Stimulated activated CD8-positive, alpha-beta memory T cell treated with anti-CD3 and anti-CD28 coated beads, Interleukin-15, amount 100 ng/mL, for 24 hours (primary cell): ENCODE measurements around the gene CNTD1.
"Not testable (repeated sequence)": the region's sequence is repeated elsewhere in the genome, so short reads cannot be mapped to it uniquely, and the experiment has no call there.

Source experiments
- DNase-seq: peaks from one replicate; pipeline ENCODE4 v3.0.0-alpha.2; 2020; ENCODE audit warnings: low read depth

Gene CNTD1

DNA sequence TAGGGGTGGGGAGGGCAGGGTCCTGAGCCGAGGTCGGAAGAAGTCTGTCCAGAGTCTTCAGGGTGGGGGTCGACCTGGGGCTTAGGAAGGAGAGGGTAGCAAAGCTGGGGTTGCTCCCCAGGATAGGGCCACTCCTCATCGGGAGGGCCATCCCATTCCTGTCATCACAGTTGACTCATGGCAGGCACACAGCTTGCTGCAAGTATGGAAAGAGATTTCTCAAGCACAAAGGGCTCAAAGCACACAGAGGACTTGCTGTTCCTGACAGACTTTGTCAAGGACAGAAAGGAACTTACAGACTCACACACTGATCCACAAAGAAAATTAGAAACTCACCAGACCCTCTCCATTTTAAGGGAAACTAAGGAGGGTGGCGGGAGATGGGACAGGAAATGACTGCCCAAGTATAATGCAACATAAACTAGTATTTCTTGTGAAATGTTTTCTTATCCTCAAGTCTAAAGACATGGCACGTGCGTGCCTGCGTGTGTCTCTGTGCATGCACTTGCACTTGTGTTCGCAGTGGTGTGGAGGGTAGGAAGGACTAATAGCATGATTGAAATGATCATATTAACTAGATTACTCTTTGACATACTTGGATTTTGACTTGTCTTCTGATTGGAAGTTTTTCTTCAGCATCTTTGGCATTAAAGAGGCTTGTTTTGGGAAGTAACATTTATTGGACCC lies 48.1 kb downstream of the CNTD1 start:
- DNase-seq = no peak

DNA sequence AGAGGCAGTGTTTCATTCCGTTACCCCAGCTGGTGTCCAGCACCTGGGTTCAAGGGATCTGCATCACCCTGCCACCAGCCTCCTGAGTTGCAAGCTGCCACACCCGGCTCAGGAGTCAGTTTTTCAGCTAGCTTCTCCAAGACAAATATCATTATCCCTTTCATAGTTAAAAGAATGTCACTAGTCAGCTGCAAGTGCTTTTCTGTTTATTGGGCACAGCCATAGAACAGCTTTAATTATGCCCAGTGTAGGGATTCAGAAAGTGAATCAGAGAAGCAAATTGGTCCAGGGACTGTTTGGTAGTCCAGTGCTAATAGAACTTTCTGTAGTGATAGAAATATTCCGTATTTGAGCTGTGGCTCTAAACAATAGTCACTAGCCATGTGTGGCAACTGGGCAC lies 49.4 kb downstream of the CNTD1 start:
- no peak for DNase-seq

DNA sequence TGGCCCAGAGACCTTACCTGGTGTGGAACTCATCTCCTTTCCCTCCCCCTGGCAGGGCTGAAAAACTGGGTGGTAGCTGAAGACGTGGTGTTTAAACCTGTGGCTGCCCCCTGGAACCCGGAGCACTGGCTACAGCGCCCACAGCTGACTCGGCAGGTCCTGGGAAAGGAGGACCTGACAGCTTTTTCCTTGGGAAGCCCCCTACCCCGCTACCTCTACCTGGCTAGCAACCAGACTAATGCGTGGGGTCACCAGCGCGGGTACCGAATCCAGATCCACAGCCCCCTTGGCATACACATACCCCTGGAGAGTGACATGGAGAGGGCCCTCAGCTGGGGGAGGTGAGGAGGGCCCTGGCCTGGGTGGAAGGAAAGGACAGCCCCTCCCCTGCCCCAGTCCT lies 50.4 kb downstream of the CNTD1 start:
- no peak for DNase-seq

DNA sequence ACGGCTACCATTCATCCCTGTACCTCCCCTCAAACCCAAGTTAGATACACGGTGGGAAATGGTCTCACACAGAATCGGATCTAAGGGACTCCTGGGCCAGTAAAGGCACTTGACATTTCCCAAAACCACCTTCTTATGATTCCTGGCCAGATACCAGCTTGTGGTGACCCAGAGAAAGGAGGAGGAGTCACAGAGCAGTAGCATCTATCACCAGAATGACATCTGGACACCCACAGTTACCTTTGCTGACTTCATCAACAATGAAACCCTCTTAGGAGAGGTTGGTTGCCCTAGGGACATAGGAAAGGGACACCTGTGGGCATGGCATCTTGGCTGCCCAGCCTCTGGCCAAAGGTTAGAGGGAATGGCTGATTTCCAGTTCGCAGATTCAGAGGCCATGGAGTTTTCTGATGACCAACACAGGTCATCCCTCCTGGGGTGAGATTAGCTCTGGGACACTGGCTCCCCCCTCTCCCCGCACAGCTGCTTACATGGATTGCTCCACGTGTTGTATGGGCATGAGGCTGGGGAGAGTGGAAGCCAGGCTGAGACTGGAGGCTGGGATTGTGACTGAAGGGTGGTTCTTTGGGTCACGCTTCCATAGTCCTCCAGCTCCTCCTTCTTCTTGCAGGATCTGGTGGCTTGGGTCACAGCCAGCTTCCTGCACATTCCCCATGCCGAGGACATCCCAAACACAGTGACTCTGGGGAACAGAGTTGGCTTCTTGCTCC lies 51.0 kb downstream of the CNTD1 start:
- DNase-seq = no peak

DNA sequence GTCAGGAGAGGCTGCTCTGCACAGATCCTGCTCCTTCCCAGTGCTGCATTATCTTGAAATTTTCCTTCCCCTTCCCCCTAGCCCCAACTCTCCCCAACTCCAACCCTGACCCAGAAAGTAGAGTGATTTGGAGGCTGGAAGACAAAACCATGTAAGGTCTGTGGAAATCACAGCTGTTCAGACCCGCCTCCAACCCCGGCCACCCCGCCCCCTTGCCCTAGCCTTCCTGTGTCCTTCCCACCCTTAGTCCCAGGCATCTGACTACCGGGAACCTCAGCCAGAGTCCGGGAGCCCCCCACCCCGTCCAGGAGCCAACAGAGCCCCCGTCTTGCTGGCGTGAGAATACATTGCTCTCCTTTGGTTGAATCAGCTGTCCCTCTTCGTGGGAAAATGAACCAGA lies 52.3 kb downstream of the CNTD1 start, which contains the start of gene AOC3:
TSS of gene AOC3 (plus strand) at position 246 of the 400 bp plus-strand sequence. CDS start at position 391, 145 bp downstream.
- DNase-seq = no peak

DNA sequence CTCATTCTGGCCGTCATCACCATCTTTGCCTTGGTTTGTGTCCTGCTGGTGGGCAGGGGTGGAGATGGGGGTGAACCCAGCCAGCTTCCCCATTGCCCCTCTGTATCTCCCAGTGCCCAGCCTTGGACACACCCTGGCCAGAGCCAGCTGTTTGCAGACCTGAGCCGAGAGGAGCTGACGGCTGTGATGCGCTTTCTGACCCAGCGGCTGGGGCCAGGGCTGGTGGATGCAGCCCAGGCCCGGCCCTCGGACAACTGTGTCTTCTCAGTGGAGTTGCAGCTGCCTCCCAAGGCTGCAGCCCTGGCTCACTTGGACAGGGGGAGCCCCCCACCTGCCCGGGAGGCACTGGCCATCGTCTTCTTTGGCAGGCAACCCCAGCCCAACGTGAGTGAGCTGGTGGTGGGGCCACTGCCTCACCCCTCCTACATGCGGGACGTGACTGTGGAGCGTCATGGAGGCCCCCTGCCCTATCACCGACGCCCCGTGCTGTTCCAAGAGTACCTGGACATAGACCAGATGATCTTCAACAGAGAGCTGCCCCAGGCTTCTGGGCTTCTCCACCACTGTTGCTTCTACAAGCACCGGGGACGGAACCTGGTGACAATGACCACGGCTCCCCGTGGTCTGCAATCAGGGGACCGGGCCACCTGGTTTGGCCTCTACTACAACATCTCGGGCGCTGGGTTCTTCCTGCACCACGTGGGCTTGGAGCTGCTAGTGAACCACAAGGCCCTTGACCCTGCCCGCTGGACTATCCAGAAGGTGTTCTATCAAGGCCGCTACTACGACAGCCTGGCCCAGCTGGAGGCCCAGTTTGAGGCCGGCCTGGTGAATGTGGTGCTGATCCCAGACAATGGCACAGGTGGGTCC lies 52.9 kb downstream of the CNTD1 start:
- not testable (repeated sequence) for DNase-seq

DNA sequence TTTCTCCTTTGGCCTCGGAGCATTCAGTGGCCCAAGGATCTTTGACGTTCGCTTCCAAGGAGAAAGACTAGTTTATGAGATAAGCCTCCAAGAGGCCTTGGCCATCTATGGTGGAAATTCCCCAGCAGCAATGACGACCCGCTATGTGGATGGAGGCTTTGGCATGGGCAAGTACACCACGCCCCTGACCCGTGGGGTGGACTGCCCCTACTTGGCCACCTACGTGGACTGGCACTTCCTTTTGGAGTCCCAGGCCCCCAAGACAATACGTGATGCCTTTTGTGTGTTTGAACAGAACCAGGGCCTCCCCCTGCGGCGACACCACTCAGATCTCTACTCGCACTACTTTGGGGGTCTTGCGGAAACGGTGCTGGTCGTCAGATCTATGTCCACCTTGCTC lies 53.7 kb downstream of the CNTD1 start:
- DNase-seq = no peak

DNA sequence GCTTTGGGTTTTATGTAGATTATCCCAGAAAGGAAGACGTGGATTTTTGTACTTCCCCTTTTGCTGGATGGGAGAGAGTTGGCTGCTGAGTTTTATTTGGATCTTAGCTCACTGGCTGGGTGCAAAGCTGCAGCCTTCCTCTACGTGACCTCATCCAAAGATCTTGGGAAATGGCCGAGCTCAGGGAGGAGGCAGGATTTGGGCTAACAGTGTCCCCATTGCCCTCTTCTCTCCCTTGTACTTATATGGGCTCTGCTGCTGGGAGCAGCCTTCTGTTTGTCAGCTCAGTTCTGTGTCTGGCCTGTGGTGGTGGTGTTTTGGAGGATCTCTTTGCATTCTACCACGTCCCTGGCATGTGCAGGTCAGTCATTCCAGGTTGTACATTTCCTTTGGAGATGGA lies 54.3 kb downstream of the CNTD1 start:
- no peak for DNase-seq

DNA sequence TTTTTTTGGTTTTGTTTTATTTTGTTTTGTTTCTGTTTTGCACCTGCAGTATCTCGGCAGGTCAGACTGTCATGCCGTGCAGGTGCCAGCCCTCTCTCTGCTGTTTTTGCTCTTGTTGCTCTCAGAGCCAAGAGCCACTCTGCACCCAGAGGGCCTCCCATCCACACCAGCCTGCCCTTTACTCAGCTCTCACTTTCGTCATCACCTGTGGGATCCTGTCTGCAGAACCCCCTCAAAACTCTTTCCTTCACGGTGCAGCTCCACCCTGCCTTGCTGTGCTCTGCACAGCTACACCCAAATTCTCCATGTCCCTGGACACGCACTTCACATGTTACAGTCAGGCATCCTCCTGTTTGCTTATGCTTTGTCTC lies 54.9 kb downstream of the CNTD1 start:
- DNase-seq = no peak

DNA sequence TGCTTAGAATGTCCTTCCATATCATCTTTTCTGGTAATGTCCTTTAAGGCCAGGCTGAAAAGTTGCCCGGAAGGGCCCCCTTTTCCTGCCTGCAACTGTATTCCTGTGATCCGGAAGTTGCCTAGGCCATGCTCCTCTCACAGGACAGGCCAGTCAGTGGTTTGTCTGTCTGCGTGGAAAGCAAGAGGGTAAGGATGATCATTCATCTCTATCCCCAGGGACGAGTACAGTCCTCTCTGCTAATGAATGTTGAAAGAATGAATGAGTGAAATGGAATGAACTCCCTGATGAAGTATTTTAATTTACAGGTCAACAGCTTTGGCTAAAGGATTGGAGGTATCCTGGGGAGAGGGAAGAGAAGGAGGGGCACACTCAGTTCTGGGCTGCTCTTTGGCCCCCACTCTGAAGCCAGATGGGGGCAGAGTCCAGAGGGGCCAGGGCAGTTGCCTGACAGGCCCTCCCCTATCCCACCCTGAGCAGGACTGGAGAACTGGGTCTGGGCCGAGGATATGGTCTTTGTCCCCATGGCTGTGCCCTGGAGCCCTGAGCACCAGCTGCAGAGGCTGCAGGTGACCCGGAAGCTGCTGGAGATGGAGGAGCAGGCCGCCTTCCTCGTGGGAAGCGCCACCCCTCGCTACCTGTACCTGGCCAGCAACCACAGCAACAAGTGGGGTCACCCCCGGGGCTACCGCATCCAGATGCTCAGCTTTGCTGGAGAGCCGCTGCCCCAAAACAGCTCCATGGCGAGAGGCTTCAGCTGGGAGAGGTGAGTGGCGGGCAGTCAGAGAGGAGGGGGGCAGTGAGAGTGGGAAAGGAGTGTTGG lies 55.5 kb downstream of the CNTD1 start:
- DNase-seq = no peak

DNA sequence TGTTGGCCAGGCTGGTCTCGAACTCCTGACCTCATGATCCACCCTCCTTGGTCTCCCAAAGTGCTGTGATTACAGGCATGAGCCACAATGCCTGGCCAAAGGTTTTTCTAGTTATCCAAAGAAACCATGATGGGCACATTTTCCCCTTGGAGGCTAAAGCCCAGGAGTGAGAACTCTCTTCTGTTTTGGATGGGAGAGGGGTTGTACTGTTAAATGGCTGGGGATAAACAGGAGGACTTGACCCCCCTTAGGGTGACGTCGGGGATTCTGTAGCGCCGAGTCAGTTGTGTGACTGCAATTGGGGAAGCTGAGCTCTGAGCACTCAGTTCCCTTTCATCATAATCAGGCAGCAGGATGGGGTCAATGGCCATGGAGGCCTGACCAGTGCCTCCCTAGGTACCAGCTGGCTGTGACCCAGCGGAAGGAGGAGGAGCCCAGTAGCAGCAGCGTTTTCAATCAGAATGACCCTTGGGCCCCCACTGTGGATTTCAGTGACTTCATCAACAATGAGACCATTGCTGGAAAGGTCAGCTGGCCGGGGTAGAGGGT lies 56.5 kb downstream of the CNTD1 start:
- DNase-seq = no peak

DNA sequence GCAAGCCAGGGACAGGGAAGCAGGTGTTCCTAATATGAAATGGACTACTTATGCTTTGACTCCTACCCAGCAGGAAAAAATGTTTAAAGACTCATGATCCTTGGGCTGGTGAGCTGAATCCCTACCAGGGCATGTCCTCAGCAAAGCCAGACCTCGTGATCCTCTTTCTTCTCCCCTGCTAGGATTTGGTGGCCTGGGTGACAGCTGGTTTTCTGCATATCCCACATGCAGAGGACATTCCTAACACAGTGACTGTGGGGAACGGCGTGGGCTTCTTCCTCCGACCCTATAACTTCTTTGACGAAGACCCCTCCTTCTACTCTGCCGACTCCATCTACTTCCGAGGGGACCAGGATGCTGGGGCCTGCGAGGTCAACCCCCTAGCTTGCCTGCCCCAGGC lies 57.4 kb downstream of the CNTD1 start:
- DNase-seq = not testable (repeated sequence)

DNA sequence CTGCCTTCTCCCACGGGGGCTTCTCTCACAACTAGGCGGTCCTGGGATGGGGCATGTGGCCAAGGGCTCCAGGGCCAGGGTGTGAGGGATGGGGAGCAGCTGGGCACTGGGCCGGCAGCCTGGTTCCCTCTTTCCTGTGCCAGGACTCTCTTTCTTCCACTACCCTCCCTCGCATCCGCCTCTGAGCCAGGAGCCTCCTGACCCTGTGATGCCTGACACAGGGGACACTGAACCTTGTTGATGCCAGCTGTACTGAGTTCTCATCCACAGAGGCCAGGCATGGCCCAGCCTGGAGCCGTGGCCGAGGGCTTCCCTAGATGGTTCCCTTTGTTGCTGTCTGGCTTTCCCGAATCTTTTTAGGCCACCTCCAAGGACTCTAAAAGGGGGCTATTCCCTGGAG lies 57.9 kb downstream of the CNTD1 start:
- not testable (repeated sequence) for DNase-seq

DNA sequence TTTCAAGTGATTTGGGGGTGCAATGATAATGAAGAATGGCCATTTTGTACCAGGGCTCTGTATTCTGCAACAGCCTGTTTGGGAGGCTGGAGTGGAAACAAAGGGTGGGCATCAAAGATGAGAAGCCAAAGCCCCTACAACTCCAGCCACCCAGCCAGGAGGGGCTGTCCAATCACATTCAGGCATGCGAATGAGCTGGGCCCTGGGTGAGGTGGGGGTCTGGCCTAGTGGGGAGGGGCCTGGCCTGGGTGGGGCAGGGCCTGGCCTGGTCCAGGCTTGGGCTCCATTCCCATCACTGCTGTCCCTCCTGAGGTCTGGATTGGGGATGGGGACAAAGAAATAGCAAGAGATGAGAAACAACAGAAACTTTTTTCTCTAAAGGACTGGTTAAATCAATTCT lies 58.7 kb downstream of the CNTD1 start:
- DNase-seq = no peak
